GM21619 (cell line): ENCODE measurements around the gene ZNF420.
"Not testable (repeated sequence)": the region's sequence is repeated elsewhere in the genome, so short reads cannot be mapped to it uniquely, and the experiment has no call there.

Source experiments
- ATAC-seq: cut with Tn5 transposase; IDR thresholded peaks from one replicate; pipeline ENCODE4 v1.9.1; 2021; ENCODE audit not compliant: unreplicated experiment

ZNF420 gene

GRCh38 chr19:37077934-37078716 is at the start of gene ZNF420:
Gene ZNF420, plus strand, starts transcription at chr19:37078433. Its CDS starts 10,686 bp downstream, at chr19:37089119.
- peak; percentile 97 for ATAC-seq

- no peak for ATAC-seq
Observed at GRCh38 chr19:37045140-37045539, 33.1 kb upstream of the ZNF420 start.

- no peak for ATAC-seq
Observed at GRCh38 chr19:37055330-37055729, 22.9 kb upstream of the ZNF420 start.

GRCh38 chr19:37056776-37057175 is 21.5 kb upstream of the ZNF420 start:
- no peak for ATAC-seq

- ATAC-seq = no peak
Observed at GRCh38 chr19:37059142-37059541, 19.1 kb upstream of the ZNF420 start.

GRCh38 chr19:37064886-37065285 is 13.3 kb upstream of the ZNF420 start:
- ATAC-seq = not testable (repeated sequence)

GRCh38 chr19:37074111-37074510 is 4.1 kb upstream of the ZNF420 start:
- no peak for ATAC-seq

- ATAC-seq = no peak
Observed at GRCh38 chr19:37074819-37075362, 3.3 kb upstream of the ZNF420 start.

- ATAC-seq = not testable (repeated sequence)
Observed at GRCh38 chr19:37076524-37076923, 1.7 kb upstream of the ZNF420 start.

GRCh38 chr19:37077501-37077933 is 716 bp upstream of the ZNF420 start:
- no peak for ATAC-seq

GRCh38 chr19:37078717-37079032 is 442 bp downstream of the ZNF420 start:
- ATAC-seq = no peak

GRCh38 chr19:37079238-37079637 is 1.0 kb downstream of the ZNF420 start:
- no peak for ATAC-seq

- ATAC-seq = no peak
Observed at GRCh38 chr19:37082307-37082706, 4.1 kb downstream of the ZNF420 start.

- no peak for ATAC-seq
Observed at GRCh38 chr19:37087110-37087509, 8.9 kb downstream of the ZNF420 start.

GRCh38 chr19:37095859-37096258 is 17.6 kb downstream of the ZNF420 start:
- ATAC-seq = no peak

- no peak for ATAC-seq
Observed at GRCh38 chr19:37098570-37098969, 20.3 kb downstream of the ZNF420 start.

- not testable (repeated sequence) for ATAC-seq
Observed at GRCh38 chr19:37104135-37104534, 25.9 kb downstream of the ZNF420 start.

GRCh38 chr19:37111753-37112152 is 33.5 kb downstream of the ZNF420 start:
- ATAC-seq = not testable (repeated sequence)

GRCh38 chr19:37114001-37114400 is 35.8 kb downstream of the ZNF420 start:
- no peak for ATAC-seq

- not testable (repeated sequence) for ATAC-seq
Observed at GRCh38 chr19:37122093-37122492, 43.9 kb downstream of the ZNF420 start.

GRCh38 chr19:37127999-37128820 is 50.0 kb downstream of the ZNF420 start:
- no peak for ATAC-seq

- no peak for ATAC-seq
Observed at GRCh38 chr19:37128821-37129177, 50.6 kb downstream of the ZNF420 start.
